HCT116 (cell line): Measurements from ENCODE around the gene PLP2.

ENCODE experiments used
- CEBPB ChIP-seq: IDR thresholded peaks from 2 replicates; pipeline ENCODE4 v1.6.1; 2012; ENCODE audit warnings: low read depth
- EZH2 ChIP-seq: fragments of 200-600 bp; sonication (generic); IDR thresholded peaks from 2 replicates; pipeline ENCODE4 v1.6.1; 2017; ENCODE audit warnings: antibody characterized with exemption, mixed run types
- POLR2AphosphoS5 ChIP-seq: IDR thresholded peaks from 2 replicates; pipeline ENCODE4 v1.6.1; 2011; ENCODE audit warnings: mild to moderate bottlenecking, low read depth, low read length, moderate library complexity
- TF ChIP-seq, protein P1 (sequence below): IDR thresholded peaks from 2 replicates; pipeline ENCODE4 v1.6.1; 2011; ENCODE audit warnings: mild to moderate bottlenecking, low read length, moderate library complexity; ENCODE audit not compliant: insufficient replicate concordance; ENCODE audit errors: extremely low read depth
- TF ChIP-seq, protein P2 (sequence below), 3 experiments: fragments of 200-600 bp in 1 of 3; sonication (generic) in 1 of 3; IDR thresholded peaks in 2 of 3; conservative IDR thresholded peaks in 1 of 3; 2 replicates each; pipeline ENCODE4 v1.5.1; 2012 to 2017; ENCODE audit warnings: low read depth in 2 of 3, low read length in 2 of 3, antibody characterized with exemption in 1 of 3, borderline replicate concordance in 1 of 3, control low read depth in 1 of 3, mild to moderate bottlenecking in 1 of 3, mixed read lengths in 1 of 3, mixed run types in 1 of 3, moderate library complexity in 1 of 3; ENCODE audit not compliant: insufficient read depth in 1 of 3

DNA sequence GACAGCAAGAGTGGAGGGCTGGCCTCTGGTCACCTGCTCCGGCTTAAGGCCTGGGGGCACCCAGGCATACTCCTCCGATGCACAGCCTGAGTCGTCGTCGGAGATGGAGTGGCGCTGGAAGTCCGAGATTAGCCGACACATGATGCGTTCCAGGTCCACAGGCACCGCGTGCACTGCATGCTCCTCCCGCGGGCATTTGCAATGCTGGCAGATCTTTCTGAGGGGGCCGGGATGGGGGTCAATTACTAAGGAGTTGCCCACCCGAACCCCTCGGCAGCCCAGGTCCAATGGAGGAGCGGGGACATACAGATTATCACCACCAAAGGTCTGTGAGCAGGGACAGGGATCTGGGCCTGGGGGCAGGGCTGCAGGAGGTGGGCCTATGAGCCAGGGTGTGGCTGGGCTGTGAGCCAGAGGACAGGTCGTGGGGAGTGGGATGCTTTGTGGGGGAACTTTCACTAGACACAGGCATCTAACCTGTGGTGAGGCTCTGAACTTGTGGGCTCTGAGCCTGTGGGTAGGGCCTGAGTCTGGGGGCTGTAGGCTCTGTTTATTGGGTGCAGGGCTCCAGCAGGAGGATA, 12.1 kb downstream of the PLP2 start:
- TF ChIP-seq, protein P1, sequence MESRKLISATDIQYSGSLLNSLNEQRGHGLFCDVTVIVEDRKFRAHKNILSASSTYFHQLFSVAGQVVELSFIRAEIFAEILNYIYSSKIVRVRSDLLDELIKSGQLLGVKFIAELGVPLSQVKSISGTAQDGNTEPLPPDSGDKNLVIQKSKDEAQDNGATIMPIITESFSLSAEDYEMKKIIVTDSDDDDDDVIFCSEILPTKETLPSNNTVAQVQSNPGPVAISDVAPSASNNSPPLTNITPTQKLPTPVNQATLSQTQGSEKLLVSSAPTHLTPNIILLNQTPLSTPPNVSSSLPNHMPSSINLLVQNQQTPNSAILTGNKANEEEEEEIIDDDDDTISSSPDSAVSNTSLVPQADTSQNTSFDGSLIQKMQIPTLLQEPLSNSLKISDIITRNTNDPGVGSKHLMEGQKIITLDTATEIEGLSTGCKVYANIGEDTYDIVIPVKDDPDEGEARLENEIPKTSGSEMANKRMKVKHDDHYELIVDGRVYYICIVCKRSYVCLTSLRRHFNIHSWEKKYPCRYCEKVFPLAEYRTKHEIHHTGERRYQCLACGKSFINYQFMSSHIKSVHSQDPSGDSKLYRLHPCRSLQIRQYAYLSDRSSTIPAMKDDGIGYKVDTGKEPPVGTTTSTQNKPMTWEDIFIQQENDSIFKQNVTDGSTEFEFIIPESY: no peak
- TF ChIP-seq CEBPB (no peak), POLR2AphosphoS5 (no peak), EZH2 (no peak)
- TF ChIP-seq, protein P2, sequence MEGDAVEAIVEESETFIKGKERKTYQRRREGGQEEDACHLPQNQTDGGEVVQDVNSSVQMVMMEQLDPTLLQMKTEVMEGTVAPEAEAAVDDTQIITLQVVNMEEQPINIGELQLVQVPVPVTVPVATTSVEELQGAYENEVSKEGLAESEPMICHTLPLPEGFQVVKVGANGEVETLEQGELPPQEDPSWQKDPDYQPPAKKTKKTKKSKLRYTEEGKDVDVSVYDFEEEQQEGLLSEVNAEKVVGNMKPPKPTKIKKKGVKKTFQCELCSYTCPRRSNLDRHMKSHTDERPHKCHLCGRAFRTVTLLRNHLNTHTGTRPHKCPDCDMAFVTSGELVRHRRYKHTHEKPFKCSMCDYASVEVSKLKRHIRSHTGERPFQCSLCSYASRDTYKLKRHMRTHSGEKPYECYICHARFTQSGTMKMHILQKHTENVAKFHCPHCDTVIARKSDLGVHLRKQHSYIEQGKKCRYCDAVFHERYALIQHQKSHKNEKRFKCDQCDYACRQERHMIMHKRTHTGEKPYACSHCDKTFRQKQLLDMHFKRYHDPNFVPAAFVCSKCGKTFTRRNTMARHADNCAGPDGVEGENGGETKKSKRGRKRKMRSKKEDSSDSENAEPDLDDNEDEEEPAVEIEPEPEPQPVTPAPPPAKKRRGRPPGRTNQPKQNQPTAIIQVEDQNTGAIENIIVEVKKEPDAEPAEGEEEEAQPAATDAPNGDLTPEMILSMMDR (IDR thresholded peaks at IDR 0.05 in 2 of 3, conservative IDR thresholded peaks at IDR 0.05 in 1 of 3; ENCODE audit: borderline replicate concordance in 1 of 3, insufficient read depth in 1 of 3, low read depth in 2 of 3, low read length in 2 of 3): no peak
